IPS-NIHi7 (cell line): ENCODE results near the gene SALL3.

Experiments used
- DNase-seq: peaks from one replicate; pipeline ENCODE4 v3.0.0; 2012; ENCODE audit warnings: mixed read lengths; ENCODE audit errors: extremely low spot score

SALL3 gene

DNA sequence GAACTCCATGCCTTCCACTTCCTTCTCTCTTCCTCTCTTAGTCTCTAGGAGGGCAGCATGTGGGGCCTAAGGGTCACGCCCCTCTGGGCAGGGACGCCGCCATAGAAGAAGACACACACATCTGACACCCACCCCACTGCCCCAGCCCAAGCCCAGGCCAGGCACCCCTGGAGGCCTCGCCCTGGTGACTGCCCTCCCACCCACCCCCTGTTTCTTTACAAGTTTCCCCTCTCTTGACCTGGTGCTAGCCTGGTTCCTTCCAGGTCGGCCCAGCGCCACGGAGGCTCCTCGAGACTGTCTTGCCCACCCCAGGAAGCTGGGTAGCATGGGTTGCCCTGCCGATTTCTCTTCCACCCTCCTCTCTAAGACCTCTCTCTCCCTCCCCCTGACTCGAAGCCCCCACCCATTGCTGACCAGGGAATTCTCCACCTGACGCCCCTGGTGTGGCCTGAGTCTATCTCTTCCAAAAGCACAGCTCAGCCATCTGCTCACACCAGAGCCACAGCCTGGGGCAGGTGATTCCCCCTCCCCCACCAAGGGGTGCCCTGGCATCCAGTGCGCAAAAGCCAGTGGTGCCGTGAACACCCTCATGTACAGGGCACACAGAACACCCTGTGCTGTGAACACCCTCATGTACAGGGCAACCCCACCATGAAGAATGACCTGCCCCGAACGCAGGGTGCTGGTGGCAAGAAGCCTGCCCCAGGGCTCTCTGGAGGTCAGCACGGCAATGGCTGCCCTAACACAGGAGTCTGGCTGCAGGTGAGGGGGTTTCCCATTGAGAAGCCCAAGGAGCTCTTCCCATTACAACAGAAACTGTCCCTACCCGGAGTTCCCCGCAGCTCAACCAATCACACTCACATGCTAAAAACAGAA, 13.5 kb upstream of the SALL3 start:
- no peak for DNase-seq

DNA sequence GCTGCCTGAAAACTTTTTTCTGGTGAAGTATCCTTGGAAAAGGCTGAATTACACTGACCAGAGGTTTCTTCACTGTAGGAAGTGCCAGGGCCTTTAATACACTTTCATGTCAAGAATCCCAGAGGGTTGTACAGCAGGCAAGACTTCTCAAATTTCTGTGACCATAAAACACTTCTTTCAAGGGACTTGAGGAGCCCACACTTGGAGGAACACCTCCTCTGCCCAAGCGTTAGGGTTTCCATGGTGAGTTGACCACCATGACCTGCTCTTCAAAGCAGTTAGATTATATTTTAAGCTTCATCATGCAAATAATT, 12.9 kb upstream of the SALL3 start:
- DNase-seq: no peak

DNA sequence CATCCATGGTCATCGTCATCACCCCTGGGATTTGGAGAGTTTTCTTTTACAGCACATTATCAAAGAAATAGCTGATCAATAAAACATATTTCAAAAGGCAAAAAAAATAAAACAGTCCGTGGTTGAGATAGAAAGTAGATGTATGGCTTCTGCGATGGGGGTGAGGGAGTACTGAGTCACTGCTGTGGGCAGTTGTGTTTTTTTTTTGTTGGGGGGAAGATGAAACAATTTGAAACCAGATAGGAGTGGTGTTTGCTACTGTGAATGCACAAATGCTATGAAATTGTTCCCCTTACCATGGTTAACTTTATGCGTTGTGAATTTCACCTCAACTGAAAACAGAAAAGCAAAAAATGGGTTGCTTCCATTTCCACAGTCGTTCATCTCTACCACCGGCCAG, 11.9 kb upstream of the SALL3 start:
- DNase-seq: no peak

DNA sequence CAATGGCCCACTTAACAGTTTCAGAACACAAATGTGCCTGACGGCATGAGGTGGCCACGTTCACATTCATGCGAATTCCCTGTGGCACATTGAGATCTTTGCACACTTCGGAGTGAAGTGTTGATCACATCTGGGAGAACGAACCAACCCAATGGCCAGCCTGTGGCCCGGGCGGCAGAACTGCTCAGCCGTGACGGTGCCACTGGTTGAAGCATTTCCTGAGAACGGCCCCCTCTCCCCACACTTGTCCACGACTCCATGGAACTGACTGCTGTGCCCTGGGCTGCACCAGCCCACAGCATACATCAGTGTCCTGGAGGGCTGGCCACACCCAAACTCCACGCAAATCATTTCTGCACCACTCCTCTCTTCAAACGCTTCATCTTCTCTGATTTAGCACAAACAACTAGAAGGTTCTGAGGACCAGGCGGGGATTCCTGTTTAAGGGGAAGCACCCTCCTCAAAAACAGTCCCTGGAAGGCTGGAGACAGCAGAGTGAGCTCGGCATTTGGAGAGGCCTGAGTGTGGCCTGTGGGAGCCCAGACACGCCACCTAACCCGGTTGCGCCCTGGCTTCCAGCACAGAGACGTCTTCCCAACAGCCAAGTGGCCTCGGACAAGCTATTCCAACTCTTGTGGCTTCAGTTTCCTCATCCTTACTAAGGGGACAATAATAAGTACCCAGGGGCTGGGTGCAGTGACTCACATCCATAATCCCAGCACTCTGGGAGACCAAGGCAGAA, 9.9 kb upstream of the SALL3 start:
- DNase-seq: no peak

DNA sequence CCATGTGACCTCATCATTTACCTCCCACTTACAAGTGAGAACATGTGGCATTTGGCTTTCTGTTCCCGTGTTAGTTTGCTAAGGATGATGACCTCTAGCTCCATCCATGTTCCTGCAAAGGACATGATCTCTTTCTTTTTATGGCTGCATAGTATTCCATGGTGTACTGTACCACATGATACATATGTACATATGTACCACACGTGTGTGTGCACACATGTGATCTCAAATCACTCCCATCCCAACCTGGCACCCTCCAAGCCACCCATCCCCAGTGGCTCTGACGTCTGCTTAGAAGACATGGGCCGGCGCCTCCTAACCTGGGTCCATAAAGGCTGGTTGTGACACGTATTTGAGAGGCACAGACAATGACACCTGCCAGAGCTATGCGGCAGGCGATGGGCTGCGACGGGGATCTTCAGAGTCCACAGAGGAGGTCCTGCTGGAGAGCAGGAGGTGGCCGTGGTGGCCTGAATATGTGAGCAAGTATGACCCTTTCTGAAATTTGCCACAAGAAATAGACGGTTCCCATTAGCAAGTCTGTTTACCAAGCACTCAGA, 8.8 kb upstream of the SALL3 start:
- DNase-seq: no peak

DNA sequence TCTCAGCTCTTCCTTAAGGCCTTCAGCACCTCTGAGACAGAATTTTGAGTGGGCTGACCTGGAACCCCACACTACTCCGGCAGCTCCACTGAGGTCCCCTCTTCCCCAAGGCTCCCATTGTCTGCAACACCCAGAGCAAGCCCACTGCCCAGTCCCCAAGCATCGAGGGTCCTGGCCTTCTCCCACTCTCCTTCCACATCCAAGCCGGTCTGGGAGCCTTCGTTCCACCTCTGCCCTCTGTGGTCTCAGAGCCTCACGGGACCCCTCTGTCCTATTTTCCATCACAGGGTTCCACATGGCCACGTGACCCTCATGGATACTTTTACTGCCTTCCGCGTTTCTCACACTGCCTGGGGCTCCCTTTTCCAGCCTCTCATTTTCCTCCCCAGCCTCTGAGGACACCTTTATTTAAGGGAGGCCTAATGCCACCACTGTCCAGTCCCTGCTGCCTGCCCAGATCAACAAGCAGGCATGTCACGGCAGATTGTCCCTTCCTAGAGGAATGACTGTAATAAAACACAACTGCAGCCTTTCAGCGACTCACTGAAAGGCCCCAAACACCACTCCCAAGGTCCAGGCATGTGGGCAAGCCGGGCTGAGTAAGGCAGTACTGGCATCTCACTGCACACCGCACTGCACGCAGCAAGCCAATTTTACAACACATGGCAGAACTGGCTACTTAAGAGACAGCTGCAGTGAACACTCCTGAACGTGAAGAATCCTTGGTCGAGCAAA, 7.9 kb upstream of the SALL3 start:
- no peak for DNase-seq

DNA sequence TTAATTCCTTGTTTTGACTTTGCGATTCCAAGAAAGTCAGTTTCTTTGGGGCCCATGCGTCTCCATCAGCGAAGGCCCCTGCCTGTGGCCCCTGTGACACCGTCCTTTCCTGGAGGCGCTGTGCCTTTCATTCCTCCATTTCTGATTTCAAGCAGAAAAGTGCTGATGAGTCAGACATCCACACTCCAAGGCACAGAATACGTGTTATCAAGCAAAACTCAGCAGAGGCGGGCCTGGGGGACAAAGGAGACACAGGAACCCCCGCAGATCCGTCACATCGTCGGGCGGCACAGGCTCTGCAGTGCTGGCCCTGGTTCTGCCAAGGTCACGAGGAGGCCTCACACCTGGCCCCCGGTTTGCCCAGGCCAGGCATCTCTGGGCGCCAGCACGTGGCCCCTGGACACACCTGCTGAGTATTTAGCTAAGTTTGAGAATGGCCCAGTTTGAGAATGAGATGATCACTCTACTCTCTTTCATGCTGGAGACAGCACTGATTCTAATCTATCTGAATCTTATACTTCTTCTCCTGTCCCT, 7.2 kb upstream of the SALL3 start:
- no peak for DNase-seq

DNA sequence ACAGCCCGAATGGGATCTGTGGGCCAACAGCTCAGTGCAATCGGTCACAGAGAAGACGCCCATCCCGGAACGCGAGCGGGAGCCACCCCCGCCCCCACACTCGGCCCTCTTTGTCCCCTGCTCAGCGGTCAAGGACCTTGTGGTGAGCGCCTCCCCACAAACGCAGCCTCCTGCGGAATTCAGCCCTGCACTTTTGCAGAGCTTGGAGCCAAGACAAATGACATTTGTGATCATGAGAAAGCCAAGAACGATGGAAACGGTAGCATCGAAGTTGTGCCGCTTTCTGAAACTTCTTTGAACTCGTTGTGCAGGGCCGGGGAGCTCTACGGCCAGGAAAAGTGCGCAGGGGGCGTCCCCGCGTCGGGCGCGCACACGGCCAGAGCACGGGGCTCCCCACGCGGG, 6.7 kb upstream of the SALL3 start:
- DNase-seq: no peak

DNA sequence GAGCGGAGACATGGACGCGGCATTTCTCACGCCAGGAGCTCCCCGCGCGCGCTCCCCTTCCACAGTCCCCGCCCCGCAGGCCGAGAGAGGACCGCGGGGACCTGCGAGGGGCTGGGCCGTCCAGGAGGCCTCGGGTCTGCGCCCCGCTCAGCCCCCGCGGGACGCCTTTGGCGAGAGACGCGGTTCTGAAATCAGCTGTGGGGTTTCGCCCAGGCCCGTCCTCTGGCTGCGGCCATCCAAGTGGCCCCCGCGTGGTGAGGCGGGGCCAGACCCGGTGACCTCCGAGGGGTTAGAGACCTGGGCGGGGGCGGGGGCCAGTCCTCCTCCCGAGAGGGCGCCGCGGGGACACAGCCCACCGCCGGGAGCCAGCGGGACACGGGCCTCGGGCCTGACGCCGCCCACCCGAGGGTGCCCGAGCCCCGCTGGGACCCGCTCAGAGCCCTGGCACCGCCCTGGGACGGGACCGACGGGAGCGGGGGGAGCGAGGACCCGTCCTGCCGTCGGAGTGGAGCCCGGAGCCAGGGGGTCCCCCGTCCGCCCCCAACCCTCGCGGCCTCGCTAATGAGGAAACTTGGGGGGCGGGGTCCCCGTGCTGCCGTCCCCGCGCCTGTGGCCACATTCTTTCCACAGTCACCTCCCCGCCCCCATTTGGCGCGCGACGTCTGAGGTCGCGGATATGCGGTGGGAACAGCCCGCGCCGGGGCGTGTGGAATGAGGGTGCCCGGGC, 6.1 kb upstream of the SALL3 start:
- no peak for DNase-seq

DNA sequence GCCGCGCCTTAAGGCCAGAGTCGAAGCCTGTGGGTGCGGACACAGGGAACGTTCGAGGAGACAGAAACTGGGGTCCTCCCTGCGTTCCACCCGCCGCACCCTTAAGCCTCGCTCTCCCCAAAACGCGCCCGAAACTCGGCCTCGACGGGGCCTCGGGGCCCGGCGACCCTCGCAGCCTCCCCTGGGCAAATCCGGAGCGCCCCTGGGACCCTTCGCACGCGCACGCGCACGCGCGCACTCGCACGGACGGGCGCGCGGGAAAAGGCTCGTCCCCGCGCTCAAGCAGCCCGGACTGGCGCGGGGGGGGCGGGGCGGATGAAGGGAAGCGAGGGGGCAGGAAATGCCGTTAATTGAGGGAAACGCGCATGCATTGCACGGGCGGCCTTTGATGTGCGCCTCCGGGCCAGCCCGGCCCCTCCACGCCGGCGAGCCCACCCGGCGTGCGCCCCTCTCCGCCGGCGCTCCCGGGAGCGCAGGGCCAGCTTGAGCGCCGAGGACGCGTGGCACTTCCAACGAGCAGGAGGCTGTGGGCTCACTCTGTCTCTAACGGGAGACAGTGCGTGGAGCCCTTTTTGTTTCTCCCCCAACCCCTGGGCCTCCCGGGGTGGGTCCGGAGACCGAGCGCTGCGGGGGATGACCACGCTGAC, 5.4 kb upstream of the SALL3 start:
- peak; percentile 61 for DNase-seq

DNA sequence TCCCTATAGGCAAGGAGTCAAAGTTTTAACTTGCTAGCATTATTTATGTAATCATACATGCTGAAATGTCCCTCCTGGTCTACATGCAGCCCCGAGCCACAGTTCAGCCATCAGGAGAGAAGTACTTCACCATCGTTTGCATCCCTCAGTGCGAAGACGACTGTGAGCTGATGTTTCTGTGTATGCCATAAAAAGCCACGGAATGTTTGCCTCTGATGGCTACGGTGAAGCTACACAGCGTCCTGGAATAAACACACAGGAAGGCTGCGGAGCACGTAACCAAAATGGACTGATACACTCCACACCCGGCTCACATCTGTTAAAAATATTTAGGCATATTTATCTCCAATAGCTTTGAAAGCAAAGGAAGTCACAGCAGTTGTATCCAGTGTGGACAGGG, 4.3 kb upstream of the SALL3 start:
- no peak for DNase-seq

DNA sequence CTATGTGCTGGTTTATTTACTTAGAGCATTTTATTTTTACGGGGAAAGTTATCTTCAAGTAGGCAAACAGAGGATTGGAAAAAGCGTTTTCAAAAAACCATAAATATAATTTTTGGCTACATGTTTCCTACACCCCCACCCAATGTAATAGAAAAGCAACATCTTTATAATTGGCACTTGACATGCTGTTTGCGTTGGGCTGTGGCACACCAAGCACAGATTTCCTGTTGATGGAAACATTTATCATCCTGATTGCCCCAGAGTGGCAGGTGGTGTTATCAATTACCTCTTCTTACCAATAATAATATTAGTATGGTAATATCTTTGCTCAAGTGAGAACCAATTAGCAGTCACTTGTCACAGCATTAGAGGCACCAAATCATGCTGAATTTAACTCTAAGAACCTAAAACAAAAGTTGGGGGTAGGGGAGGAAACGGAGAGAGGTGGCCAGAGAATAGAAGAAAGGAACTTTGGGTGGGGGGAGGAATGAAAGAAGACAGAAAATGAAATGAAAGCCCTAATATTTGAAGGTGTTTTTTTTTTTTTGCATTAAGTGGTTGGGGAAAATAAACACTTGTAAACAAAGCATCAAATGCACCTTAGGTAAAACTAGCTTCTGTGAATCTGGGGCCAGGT, 3.8 kb upstream of the SALL3 start:
- DNase-seq: no peak

DNA sequence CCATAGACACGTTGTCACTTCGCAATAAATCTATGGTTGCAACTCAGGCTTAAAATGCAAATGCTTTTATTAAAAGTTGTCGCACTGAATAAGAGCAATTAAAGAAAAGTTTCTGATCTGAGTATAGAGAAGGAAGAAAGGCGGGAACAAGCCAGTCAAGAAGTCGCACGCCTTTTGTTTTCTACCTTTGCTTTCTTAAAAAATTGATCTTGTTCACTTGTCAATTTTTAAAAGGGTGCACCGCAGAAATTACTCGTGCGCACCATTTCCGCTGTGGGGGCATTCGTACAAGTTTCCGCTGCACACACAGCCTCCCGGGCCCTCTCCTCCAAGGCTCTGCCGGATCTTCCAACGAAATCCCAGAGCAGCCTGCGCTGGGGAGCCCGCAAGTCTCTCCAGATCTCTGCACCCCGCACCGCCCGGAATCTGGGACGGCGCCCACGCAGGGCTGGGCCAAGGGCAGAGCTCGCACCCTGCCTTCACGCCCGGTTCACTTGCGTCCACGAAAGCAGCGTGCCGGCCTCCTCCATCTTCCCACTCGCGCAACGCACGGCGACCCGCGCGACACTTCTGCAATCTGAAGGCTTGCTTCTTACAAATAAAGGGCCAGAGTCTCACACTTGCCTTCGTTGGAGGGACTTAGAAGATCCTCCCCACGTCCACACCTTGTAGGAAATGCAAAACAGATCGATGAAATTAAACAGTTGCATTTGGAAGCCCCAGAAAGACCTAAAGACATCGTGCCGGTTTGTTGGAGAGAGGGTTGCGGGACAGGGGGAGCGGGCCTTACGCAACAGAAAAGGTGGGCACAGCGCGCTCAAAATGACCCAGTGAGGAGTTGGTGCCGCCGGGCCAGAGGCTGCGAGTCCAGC, 2.6 kb upstream of the SALL3 start:
- DNase-seq: no peak

DNA sequence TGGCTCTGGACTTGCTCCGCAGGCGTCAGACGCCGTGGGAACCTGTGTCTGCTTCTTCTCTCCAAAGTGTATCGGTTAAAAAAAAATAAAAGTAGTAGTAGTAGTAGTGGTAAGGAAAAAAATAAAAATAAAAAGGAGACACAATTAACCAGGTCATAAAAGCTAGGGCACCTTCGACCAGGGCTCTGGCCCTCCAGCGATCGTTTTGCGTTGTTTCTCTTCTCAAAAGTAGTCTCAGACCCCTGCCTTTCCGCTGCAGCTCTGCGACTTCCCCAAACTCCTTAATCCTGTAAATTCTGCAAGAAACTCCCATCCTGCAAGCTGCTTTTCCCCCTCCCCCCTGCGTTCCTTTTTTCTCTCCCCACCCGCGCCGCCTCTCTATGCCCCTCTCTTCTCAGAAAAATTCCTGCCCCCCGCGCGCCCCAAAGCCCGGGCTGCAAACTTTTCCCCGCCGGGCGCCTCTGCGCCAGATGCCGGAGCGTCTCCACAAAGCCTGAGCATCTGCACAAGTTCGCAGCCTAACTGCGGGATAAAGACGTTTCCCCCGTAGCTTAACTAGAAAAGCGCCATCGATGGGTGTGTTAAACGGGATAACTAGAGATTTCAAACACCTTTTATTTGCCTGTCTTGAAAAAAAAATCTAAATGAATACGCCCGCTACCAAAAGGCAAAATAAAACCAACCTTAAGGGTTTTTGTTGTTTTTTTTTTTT, 1.8 kb upstream of the SALL3 start:
- peak; percentile 37 for DNase-seq

DNA sequence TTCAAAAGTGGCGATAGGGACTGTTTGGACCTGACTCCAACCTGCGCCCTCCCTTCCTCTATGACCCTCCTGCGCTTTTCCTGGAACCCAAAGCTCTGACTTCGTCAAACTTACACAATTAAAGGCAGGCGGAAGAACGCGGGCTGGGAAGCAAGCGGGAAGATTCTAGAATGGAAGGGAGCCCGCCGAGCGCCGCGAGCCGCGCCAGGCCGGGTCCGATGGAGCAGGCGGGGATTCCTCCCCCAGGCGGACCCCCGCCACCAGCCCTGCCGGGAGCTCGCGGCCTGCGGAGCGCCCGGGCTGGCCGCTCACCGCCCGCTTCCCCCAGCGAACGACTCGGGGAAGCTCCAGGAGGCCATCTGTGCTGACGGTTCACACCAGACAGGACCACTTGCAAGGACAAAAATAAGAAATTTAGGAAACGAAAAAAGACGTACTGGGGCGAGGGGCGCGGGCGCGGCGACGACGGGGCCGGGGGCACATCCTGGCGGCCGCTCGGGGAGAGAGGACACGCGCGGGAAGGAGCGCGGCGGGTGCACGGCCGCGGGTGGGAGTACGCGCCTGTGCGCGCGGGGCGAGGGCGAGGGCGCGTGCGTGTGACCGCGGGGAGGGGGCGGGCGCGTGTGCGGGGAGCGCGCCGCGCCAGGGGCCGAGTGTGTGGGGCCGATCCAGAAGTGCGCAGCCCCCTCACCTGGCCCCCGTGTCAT, 1.1 kb upstream of the SALL3 start:
- DNase-seq: no peak

DNA sequence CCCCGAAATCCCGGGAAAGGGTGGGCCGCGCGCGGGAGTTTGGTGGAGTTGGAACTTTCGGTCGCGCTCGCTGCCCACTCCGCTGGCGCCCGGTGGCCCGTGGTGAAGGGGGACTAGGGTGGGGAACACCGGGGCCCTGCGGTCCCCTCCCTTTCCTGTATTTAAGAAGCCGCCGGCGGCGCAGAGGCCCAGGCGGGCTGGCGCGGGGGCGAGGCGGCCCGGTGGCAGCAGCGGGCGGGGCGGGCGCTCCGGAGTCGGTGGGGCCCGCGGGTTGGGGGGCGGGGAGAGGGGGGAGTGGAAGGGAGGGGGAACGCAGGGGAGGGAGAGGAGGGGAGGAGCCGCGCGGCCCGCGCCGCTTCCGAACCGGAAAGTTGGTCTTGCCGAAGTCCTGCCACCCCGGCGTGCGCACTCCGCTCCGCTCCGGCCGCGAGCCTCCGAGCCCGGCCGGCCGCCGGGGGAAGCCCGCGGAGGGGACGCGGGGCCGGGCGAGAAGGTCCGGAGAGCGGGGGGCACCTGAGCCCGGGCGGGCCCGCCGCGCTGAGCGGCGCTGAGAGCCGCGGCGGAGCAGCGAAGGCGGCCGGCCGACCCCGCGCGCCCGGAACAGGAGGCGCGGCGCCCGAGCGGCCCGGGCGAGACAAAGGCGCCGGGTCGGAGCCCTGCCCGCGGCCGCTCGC, 425 bp upstream of the SALL3 start:
- peak; percentile 77 for DNase-seq

DNA sequence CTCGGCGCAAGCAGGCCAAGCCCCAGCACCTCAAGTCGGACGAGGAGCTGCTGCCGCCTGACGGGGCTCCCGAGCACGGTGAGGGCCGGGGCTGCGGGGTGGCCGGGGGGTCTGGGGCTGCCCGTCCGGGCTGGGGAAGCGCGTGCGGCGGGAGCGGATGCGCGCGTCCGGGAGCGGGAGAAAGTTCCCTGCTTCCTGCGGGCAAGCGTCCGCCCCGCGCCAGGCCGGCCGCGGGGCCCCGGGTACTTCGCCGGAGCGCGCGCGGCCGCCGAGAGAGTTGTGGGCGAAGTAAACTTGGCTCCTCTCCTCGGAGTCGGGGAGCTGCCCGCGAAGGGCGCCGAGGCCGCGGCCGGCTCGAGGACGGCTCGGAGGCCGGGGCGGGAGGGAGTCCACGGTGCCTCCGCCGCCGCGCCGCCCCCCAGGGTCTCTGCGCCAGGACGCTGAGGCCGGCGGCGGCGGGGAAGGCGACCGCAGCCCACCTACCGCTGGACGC, 707 bp downstream of the SALL3 start:
- no peak for DNase-seq
